IMR-90 (cell line): ENCODE measurements around the gene CD8A. TPM values are rescaled to one million over a fixed set of nuclear protein-coding genes. Genes with fewer than 3 reads are reported as not detected.

Source experiments
- ATAC-seq: fragments of 200-7000 bp; cut with Tn5 transposase; 2 replicates; pipeline ENCODE4 v1.9.1; 2020; ENCODE audit warnings: low read depth, mild to moderate bottlenecking, moderate library complexity
- BruUV-seq: library from RNA; stranded (reverse); fragments of 400-500 nt; replicated peaks from 2 replicates; lab custom pipeline; 2021; lab: Mats Ljungman, UMichigan
- CTCF ChIA-PET: fragments of 300-600 bp; formaldehyde crosslinking; extraction: SDS; loops from one replicate; lab custom pipeline; 2021; ENCODE audit warnings: antibody characterized with exemption; lab: Yijun Ruan, JAX
- POLR2A ChIA-PET: fragments of 300-600 bp; sonication (Branson Sonifier 250); formaldehyde crosslinking; loops from one replicate; lab custom pipeline; 2022; ENCODE audit warnings: antibody characterized with exemption; ENCODE audit not compliant: unreplicated experiment; lab: Charles Lee
- DNase-seq: peaks from one replicate; pipeline ENCODE4 v3.0.0; 2013
- H2AFZ ChIP-seq: replicated peaks from 2 replicates; pipeline ENCODE3; 2013; ENCODE audit warnings: low read length, mild to moderate bottlenecking; ENCODE audit not compliant: poor library complexity
- H2AK5ac ChIP-seq: 2 replicates; pipeline ENCODE4 v1.6.1; 2013; ENCODE audit warnings: low read depth, low read length, inconsistent platforms
- H2AK9ac ChIP-seq: replicated peaks from 2 replicates; pipeline ENCODE3; 2013; ENCODE audit warnings: mild to moderate bottlenecking, low read depth, low read length, moderate library complexity; ENCODE audit not compliant: poor library complexity
- H2BK120ac ChIP-seq: 2 replicates; pipeline ENCODE4 v1.6.1; 2013; ENCODE audit warnings: low read depth, low read length, inconsistent platforms
- H2BK15ac ChIP-seq: 3 replicates; pipeline ENCODE4 v1.6.1; 2013; ENCODE audit warnings: low read depth, low read length, inconsistent platforms
- H2BK20ac ChIP-seq: 2 replicates; pipeline ENCODE4 v1.6.1; 2013; ENCODE audit warnings: low read depth, mild to moderate bottlenecking, inconsistent platforms, low read length, moderate library complexity
- H2BK5ac ChIP-seq: 2 replicates; pipeline ENCODE4 v1.6.1; 2013; ENCODE audit warnings: mild to moderate bottlenecking, low read depth, low read length, inconsistent platforms; ENCODE audit not compliant: poor library complexity, severe bottlenecking
- H3K14ac ChIP-seq: replicated peaks from 2 replicates; pipeline ENCODE4 v1.6.1; 2013; ENCODE audit warnings: low read depth, low read length, inconsistent platforms
- H3K18ac ChIP-seq: 2 replicates; pipeline ENCODE4 v1.6.1; 2013; ENCODE audit warnings: low read depth, low read length, control low read depth
- H3K23ac ChIP-seq: 2 replicates; pipeline ENCODE4 v1.6.1; 2013; ENCODE audit warnings: low read depth, low read length, inconsistent platforms
- H3K27ac ChIP-seq: 2 replicates; pipeline ENCODE4 v1.5.1; 2013; ENCODE audit warnings: mild to moderate bottlenecking, control low read depth, low read length; ENCODE audit not compliant: insufficient read depth
- H3K27me3 ChIP-seq: 2 replicates; pipeline ENCODE4 v1.6.1; 2013; ENCODE audit warnings: low read length; ENCODE audit not compliant: control insufficient read depth, insufficient read depth
- H3K36me3 ChIP-seq: 2 replicates; pipeline ENCODE4 v1.6.1; 2013; ENCODE audit warnings: low read length, mixed read lengths; ENCODE audit not compliant: control insufficient read depth, insufficient read depth
- H3K4ac ChIP-seq: 2 replicates; pipeline ENCODE4 v1.6.1; 2013; ENCODE audit warnings: low read depth, low read length, inconsistent platforms
- H3K4me1 ChIP-seq: 2 replicates; pipeline ENCODE4 v1.6.1; 2013; ENCODE audit warnings: low read length, mixed read lengths; ENCODE audit not compliant: control insufficient read depth, insufficient read depth
- H3K4me2 ChIP-seq: 2 replicates; pipeline ENCODE4 v1.6.1; 2013; ENCODE audit warnings: low read depth, mild to moderate bottlenecking, control low read depth, low read length, moderate library complexity
- H3K4me3 ChIP-seq: 2 replicates; pipeline ENCODE4 v1.5.1; 2013; ENCODE audit warnings: low read depth, mild to moderate bottlenecking, control low read depth, low read length, moderate library complexity; ENCODE audit not compliant: insufficient read depth
- H3K56ac ChIP-seq: 2 replicates; pipeline ENCODE4 v1.6.1; 2013; ENCODE audit warnings: low read length, inconsistent platforms; ENCODE audit not compliant: insufficient read depth; ENCODE audit errors: extremely low read depth
- H3K79me1 ChIP-seq, 2 experiments: 2 replicates each; pipeline ENCODE4 v1.6.1; 2013; ENCODE audit warnings: low read length in 2 of 2, inconsistent platforms in 1 of 2, low read depth in 1 of 2
- H3K9ac ChIP-seq: 2 replicates; pipeline ENCODE4 v1.6.1; 2013; ENCODE audit warnings: low read depth, low read length, control low read depth
- H3K9me1 ChIP-seq: 2 replicates; pipeline ENCODE4 v1.6.1; 2013; ENCODE audit warnings: low read length, inconsistent platforms; ENCODE audit not compliant: insufficient read depth
- H3K9me3 ChIP-seq: 2 replicates; pipeline ENCODE4 v1.6.1; 2013; ENCODE audit warnings: low read length; ENCODE audit not compliant: control insufficient read depth, insufficient read depth
- H4K20me1 ChIP-seq: 2 replicates; pipeline ENCODE4 v1.6.1; 2013; ENCODE audit warnings: low read length, inconsistent platforms; ENCODE audit not compliant: insufficient read depth
- H4K5ac ChIP-seq: 2 replicates; pipeline ENCODE4 v1.6.1; 2013; ENCODE audit warnings: mild to moderate bottlenecking, low read depth, low read length, control low read depth
- H4K8ac ChIP-seq, 2 experiments: 2 replicates each; pipeline ENCODE4 v1.6.1; 2013; ENCODE audit warnings: low read depth in 2 of 2, low read length in 2 of 2, control low read depth in 1 of 2, inconsistent platforms in 1 of 2
- H4K91ac ChIP-seq: 2 replicates; pipeline ENCODE4 v1.6.1; 2013; ENCODE audit warnings: low read depth, low read length, inconsistent platforms; ENCODE audit not compliant: insufficient read depth
- CEBPB ChIP-seq: IDR thresholded peaks from 2 replicates; pipeline ENCODE4 v1.6.1; 2012; ENCODE audit warnings: low read depth, low read length, improper control_type of control experiment
- CHD1 ChIP-seq: IDR thresholded peaks from 2 replicates; pipeline ENCODE4 v1.6.1; 2012; ENCODE audit warnings: low read depth, low read length, improper control_type of control experiment
- FOS ChIP-seq: fragments of 150-350 bp; IDR thresholded peaks from 2 replicates; pipeline ENCODE4 v1.6.1; 2016; ENCODE audit warnings: low read depth, low read length
- MAFK ChIP-seq: IDR thresholded peaks from 2 replicates; pipeline ENCODE4 v1.6.1; 2012; ENCODE audit warnings: low read depth, low read length, improper control_type of control experiment
- MAZ ChIP-seq: IDR thresholded peaks from 2 replicates; pipeline ENCODE4 v1.6.1; 2012; ENCODE audit warnings: low read depth, mild to moderate bottlenecking, low read length, improper control_type of control experiment, moderate library complexity, borderline replicate concordance
- MXI1 ChIP-seq: IDR thresholded peaks from 2 replicates; pipeline ENCODE4 v1.6.1; 2012; ENCODE audit warnings: low read depth, mild to moderate bottlenecking, low read length, moderate library complexity, borderline replicate concordance
- NFE2L2 ChIP-seq: fragments of 150-350 bp; IDR thresholded peaks from 2 replicates; pipeline ENCODE4 v1.6.1; 2016; ENCODE audit warnings: low read depth, mild to moderate bottlenecking, low read length
- POLR2A ChIP-seq: IDR thresholded peaks from 2 replicates; pipeline ENCODE4 v1.6.1; 2012; ENCODE audit warnings: mild to moderate bottlenecking, low read depth, low read length
- RAD21 ChIP-seq: IDR thresholded peaks from 2 replicates; pipeline ENCODE4 v1.6.1; 2012; ENCODE audit warnings: low read length, improper control_type of control experiment
- RCOR1 ChIP-seq: IDR thresholded peaks from 2 replicates; pipeline ENCODE4 v1.6.1; 2012; ENCODE audit warnings: mild to moderate bottlenecking, low read length, improper control_type of control experiment; ENCODE audit not compliant: insufficient replicate concordance
- RFX5 ChIP-seq: IDR thresholded peaks from 2 replicates; pipeline ENCODE4 v1.8.0; 2012; ENCODE audit warnings: low read depth, mild to moderate bottlenecking, low read length, moderate library complexity
- SMC3 ChIP-seq: fragments of 150-350 bp; IDR thresholded peaks from 2 replicates; pipeline ENCODE4 v1.6.1; 2016; ENCODE audit warnings: low read depth, mild to moderate bottlenecking, antibody characterized with exemption, low read length, moderate library complexity
- WGBS, 2 experiments: methylation state at CpG; one replicate each; pipeline versions ENCODE4 v1.1.5 to v1.1.7; 2013; ENCODE audit warnings: missing lambda C conversion rate in 2 of 2; ENCODE audit not compliant: insufficient read length in 1 of 2; ENCODE audit errors: extremely low coverage in 2 of 2; 5-methylcytosine and 5-hydroxymethylcytosine counted together
- dilution Hi-C: fragments of 300-500 bp; cut with HindIII; formaldehyde crosslinking; loops from one replicate; pipeline ENCODE4 v1.14.3; 2018; ENCODE audit warnings: low sequenced_read_pairs; ENCODE audit not compliant: unreplicated experiment
- in situ Hi-C: fragments of 300-500 bp; cut with MboI; formaldehyde crosslinking; loops from 3 replicates; pipeline ENCODE4 v1.14.3; 2019; ENCODE audit warnings: low sequenced_read_pairs, inconsistent platforms, mixed read lengths
- intact Hi-C: fragments of 100-400 bp; cut with micrococcal nuclease; formaldehyde crosslinking; loops from 2 replicates; pipeline ENCODE4 v1.10.0; 2022
- polyA plus RNA-seq, 3 experiments: library from polyadenylated mRNA; depleted of rRNA; stranded (reverse); fragments of >200 nt; gene quantifications; 2 replicates each; pipeline ENCODE4 v1.2.3, GENCODE V29; 2012; ENCODE audit warnings: low replicate concordance in 1 of 3
- total RNA-seq: library from RNA; depleted of rRNA; stranded (reverse); fragments of >200 nt; gene quantifications from 2 replicates; pipeline ENCODE4 v1.2.3, GENCODE V29; 2012
- TF ChIP-seq, protein P1 (sequence below): fragments of 150-350 bp; IDR thresholded peaks from 2 replicates; pipeline ENCODE4 v1.6.1; 2016; ENCODE audit warnings: low read depth, mild to moderate bottlenecking, low read length, moderate library complexity, borderline replicate concordance
- TF ChIP-seq, protein P2 (sequence below): conservative IDR thresholded peaks from 2 replicates; pipeline ENCODE4 v1.5.1; 2012; ENCODE audit warnings: mild to moderate bottlenecking, low read depth, low read length, improper control_type of control experiment

Gene CD8A
- total and polyA plus RNA-seq, 2 of the 4 experiments (the other 2 are of a cell fraction), result not detected

DNA sequence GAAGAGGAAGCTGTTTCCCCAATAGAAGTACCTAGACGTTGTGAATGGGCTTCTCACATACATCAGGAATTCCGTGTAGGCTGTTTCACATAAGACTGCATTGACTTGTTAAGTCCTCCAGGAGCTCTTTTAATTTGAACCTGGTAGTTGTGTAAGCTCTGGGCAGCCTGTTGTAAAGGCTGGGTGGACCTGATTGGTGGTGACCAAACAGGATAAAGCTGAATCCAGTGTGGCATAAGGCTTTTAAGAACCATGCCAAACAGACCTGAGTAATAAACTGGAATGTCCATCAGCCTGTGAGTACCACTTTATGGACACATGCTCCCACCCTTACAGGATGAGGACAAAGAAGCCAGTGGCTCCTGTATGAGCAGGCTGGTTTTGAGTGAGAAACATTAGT lies 46.6 kb downstream of the CD8A start:
- Histone ChIP-seq H2BK20ac (no peak overlapping the region), H2AK5ac (no peak overlapping the region), H4K8ac (no peak overlapping the region), H3K4ac (no peak overlapping the region), H3K56ac (no peak overlapping the region), H4K20me1 (no peaks in the 10 kb centered on the region), H3K27me3 (no peaks in the 10 kb centered on the region), H3K9me3 (no peaks in the 10 kb centered on the region), H3K14ac (no peak overlapping the region), H2BK120ac (no peak overlapping the region), H4K91ac (no peak overlapping the region), H3K4me2 (no peak overlapping the region), H3K36me3 (no peaks in the 10 kb centered on the region), H3K4me3 (no peak overlapping the region), H2AK9ac (no peak overlapping the region), H3K4me1 (no peaks in the 10 kb centered on the region), H4K5ac (no peak overlapping the region), H2BK15ac (no peak overlapping the region), H2BK5ac (no peak overlapping the region), H3K23ac (no peak overlapping the region), H3K9me1 (0 out of 2 replicates have a peak, but pooled peaks cover 5% of the 10 kb centered on the region), H3K18ac (no peak overlapping the region), H3K27ac (no peak overlapping the region), H3K79me1 (peaks cover 11 to 12% of the 10 kb centered on the region in 2 experiments; a peak in 3 of 4 replicates), H2AFZ (no peak overlapping the region), H3K9ac (no peak overlapping the region)
- no peak for ATAC-seq
- in situ Hi-C loops (no loop called here), dilution Hi-C loops (no loop called here), intact Hi-C loops (no loop called here)
- no peak for DNase-seq
- ChIA-PET CTCF (no interaction called here), POLR2A (no interaction called here)
- BruUV-seq, result no TSS peak
- WGBS, 2 experiments, result 67% methylated on average over 1 of the region's 2 CpGs; no CpG with 5 or more reads in 1 of the 2 experiments
- no peak for TF ChIP-seq RCOR1
- no peak for TF ChIP-seq CEBPB
- no peak for TF ChIP-seq RFX5
- TF ChIP-seq, protein P1, sequence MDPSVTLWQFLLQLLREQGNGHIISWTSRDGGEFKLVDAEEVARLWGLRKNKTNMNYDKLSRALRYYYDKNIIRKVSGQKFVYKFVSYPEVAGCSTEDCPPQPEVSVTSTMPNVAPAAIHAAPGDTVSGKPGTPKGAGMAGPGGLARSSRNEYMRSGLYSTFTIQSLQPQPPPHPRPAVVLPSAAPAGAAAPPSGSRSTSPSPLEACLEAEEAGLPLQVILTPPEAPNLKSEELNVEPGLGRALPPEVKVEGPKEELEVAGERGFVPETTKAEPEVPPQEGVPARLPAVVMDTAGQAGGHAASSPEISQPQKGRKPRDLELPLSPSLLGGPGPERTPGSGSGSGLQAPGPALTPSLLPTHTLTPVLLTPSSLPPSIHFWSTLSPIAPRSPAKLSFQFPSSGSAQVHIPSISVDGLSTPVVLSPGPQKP, result no peak
- TF ChIP-seq, protein P2, sequence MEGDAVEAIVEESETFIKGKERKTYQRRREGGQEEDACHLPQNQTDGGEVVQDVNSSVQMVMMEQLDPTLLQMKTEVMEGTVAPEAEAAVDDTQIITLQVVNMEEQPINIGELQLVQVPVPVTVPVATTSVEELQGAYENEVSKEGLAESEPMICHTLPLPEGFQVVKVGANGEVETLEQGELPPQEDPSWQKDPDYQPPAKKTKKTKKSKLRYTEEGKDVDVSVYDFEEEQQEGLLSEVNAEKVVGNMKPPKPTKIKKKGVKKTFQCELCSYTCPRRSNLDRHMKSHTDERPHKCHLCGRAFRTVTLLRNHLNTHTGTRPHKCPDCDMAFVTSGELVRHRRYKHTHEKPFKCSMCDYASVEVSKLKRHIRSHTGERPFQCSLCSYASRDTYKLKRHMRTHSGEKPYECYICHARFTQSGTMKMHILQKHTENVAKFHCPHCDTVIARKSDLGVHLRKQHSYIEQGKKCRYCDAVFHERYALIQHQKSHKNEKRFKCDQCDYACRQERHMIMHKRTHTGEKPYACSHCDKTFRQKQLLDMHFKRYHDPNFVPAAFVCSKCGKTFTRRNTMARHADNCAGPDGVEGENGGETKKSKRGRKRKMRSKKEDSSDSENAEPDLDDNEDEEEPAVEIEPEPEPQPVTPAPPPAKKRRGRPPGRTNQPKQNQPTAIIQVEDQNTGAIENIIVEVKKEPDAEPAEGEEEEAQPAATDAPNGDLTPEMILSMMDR, result no peak
- TF ChIP-seq POLR2A, result no peak
- TF ChIP-seq NFE2L2, result no peak
- TF ChIP-seq SMC3, result no peak
- TF ChIP-seq RAD21, result no peak
- TF ChIP-seq MAFK, result no peak
- TF ChIP-seq CHD1, result no peak
- no peak for TF ChIP-seq FOS
- TF ChIP-seq MAZ, result no peak
- no peak for TF ChIP-seq MXI1
